ENCODE results near the gene ZC3H11A. TPM values are rescaled to one million over a fixed set of nuclear protein-coding genes. Genes with fewer than 3 reads are reported as not detected.
A peak's percentile ranks its signal among the peaks of the same experiment; 100 is the strongest.

ZC3H11A gene
- polyA plus RNA-seq, 1 experiment: 95.4 TPM

DNA sequence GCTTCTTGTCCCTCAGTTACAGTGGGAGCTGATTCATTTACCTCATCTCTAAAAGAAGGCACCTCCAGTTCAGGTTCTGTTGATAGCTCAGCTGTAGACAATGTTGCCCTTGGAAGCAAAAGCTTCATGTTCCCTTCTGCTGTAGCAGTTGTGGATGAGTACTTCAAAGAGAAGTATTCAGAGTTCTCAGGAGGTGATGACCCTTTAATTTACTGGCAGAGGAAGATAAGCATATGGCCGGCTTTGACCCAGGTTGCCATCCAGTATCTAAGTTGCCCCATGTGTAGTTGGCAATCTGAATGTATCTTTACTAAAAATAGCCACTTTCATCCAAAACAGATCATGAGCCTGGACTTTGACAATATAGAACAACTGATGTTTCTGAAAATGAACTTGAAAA is 4.5 kb downstream of the ZC3H11A start:
- Histone ChIP-seq H3K4me3 (ENCODE audit: low read depth, low read length) (no peak overlapping the region), H3K27me3 (ENCODE audit: control insufficient read depth, insufficient read depth, low read length) (no peaks in the 10 kb centered on the region), H3K27ac (ENCODE audit: low read depth, low read length) (no peak overlapping the region), H3K9me3 (ENCODE audit: control insufficient read depth, insufficient read depth, low read length) (no peaks in the 10 kb centered on the region)
- DNase-seq (ENCODE audit: low read depth, low spot score): no peak
- TF ChIP-seq, protein P1, sequence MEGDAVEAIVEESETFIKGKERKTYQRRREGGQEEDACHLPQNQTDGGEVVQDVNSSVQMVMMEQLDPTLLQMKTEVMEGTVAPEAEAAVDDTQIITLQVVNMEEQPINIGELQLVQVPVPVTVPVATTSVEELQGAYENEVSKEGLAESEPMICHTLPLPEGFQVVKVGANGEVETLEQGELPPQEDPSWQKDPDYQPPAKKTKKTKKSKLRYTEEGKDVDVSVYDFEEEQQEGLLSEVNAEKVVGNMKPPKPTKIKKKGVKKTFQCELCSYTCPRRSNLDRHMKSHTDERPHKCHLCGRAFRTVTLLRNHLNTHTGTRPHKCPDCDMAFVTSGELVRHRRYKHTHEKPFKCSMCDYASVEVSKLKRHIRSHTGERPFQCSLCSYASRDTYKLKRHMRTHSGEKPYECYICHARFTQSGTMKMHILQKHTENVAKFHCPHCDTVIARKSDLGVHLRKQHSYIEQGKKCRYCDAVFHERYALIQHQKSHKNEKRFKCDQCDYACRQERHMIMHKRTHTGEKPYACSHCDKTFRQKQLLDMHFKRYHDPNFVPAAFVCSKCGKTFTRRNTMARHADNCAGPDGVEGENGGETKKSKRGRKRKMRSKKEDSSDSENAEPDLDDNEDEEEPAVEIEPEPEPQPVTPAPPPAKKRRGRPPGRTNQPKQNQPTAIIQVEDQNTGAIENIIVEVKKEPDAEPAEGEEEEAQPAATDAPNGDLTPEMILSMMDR (IDR thresholded peaks at IDR 0.05; ENCODE audit: low read depth, low read length): no peak
- ChIA-PET POLR2A (no interaction called here), CTCF (no interaction called here)

DNA sequence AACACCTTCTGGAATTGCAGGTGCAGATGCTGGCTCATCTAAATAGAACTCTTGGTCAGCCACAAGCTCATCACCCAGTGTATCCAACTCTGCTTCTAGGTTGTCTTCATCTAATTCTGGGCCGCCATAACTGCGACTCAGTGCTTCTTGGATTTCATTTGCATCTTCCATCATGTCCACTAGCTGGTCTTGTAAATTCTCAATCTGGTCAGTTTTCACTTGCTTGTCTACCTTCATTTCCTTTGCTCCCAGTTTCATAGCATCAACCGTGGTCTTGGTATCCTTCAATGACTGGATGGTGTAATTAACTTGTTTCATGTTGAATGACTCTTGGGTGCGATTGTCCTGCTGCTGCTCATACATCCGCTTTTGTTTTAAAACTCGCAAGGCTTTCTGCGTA is 10.3 kb downstream of the ZC3H11A start:
- H3K27ac ChIP-seq (ENCODE audit: low read depth, low read length): no peak overlapping the region
- no peaks in the 10 kb centered on the region for H3K9me3 ChIP-seq (ENCODE audit: control insufficient read depth, insufficient read depth, low read length)
- TF ChIP-seq, protein P1 (IDR thresholded peaks at IDR 0.05; ENCODE audit: low read depth, low read length): no peak
- H3K4me3 ChIP-seq (ENCODE audit: low read depth, low read length): no peak overlapping the region
- DNase-seq (ENCODE audit: low read depth, low spot score): no peak
- ChIA-PET CTCF (no interaction called here), POLR2A (no interaction called here)
- H3K27me3 ChIP-seq (ENCODE audit: control insufficient read depth, insufficient read depth, low read length): no peaks in the 10 kb centered on the region

DNA sequence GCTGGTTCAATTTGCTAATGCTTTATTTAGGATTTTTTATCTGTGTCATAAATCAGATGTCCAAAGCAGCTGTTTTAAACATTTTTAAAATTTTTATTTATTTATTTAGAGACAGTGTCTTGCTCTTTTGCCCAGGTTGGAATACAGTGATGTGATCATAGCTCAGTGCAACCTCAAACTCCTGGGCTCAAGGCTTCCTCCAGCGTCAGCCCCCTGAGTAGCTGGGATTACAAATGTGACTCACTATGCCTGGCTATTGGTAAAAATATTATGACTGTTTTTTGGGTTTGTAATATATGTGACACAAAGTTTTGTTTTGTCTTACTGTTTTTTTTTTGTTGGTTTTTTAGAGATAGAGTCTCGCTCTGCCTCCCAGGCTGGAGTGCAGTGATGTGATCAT is 11.8 kb downstream of the ZC3H11A start:
- ChIA-PET CTCF (interaction anchor here (0.7 kb wide), 2 partner anchors 58 to 166 kb away, joined by 3 to 4 read pairs; no protein-coding TSS in a partner anchor), POLR2A (interaction anchor here (0.6 to 0.9 kb wide), 4 partner anchors 12 to 197 kb away, joined by 3 to 7 read pairs (median 4); no protein-coding TSS in a partner anchor)
- peak; percentile 77 for DNase-seq (ENCODE audit: low read depth, low spot score)
- no peak overlapping the region for H3K4me3 ChIP-seq (ENCODE audit: low read depth, low read length)
- TF ChIP-seq, protein P1 (IDR thresholded peaks at IDR 0.05; ENCODE audit: low read depth, low read length): no peak
- peak overlapping the region; percentile 57 for H3K27ac ChIP-seq (ENCODE audit: low read depth, low read length)
- H3K27me3 ChIP-seq (ENCODE audit: control insufficient read depth, insufficient read depth, low read length): no peaks in the 10 kb centered on the region
- H3K9me3 ChIP-seq (ENCODE audit: control insufficient read depth, insufficient read depth, low read length): no peaks in the 10 kb centered on the region

DNA sequence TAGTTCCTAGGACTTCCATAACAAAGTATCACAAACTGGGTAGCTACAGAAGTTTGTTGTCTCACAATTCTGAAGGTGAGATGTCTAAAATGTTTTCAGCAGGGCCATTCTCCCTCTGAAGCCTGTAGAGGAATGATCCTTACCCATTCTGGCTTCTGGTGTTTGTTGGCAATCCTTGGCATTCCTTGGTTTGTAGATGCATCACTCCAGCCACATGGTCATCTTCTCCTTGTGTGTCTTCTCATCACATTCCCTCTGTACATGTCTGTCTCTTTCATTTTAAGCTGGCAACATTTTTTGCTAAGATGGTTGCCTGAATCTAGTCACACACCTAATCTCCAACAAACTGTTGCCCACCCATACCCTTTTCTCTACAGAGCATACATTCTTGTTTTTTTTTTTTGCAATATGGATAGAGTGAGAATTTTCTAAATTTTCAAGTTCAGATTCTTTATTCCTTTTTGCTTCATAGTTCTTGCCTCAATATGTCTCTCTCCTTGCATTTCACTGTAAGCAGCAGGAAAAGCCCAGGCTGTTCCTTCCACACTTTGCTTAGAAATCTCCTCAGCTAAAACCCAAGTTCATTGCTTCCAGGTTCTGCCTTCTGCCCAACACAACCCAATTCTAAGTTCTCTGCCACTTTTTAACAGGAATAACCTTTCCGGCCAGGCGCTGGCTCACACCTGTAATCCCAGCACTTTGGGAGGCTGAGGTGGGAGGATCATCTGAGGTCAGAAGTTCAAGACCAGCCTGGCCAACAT is 18.3 kb downstream of the ZC3H11A start:
- POLR2A ChIA-PET: no interaction called here
- TF ChIP-seq, protein P1 (IDR thresholded peaks at IDR 0.05; ENCODE audit: low read depth, low read length): no peak
- Histone ChIP-seq H3K9me3 (ENCODE audit: control insufficient read depth, insufficient read depth, low read length) (no peaks in the 10 kb centered on the region), H3K4me3 (ENCODE audit: low read depth, low read length) (no peak overlapping the region), H3K27ac (ENCODE audit: low read depth, low read length) (no peak overlapping the region), H3K27me3 (ENCODE audit: control insufficient read depth, insufficient read depth, low read length) (no peaks in the 10 kb centered on the region)
- DNase-seq (ENCODE audit: low read depth, low spot score): no peak
- CTCF ChIA-PET: interaction anchor here (0.6 to 0.7 kb wide), 2 partner anchors 58 to 310 kb away, joined by 3 to 4 read pairs; no protein-coding TSS in a partner anchor

DNA sequence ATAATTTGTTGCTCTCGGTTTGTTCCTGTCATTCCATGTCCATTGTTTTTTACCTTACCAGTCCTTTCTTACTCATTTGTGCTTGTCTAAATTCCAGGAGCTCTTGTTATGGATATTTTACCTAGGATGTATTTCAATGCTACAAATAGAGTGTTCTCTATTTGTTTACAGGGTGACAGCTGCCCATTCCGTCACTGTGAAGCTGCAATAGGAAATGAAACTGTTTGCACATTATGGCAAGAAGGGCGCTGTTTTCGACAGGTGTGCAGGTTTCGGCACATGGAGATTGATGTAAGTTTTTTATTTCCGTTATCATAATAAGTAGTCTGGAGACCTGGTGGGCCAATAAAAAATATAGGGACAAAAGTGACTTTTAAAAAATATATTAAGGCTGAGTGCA is 23.0 kb downstream of the ZC3H11A start:
- DNase-seq (ENCODE audit: low read depth, low spot score): no peak
- no peak overlapping the region for H3K4me3 ChIP-seq (ENCODE audit: low read depth, low read length)
- H3K9me3 ChIP-seq (ENCODE audit: control insufficient read depth, insufficient read depth, low read length): no peaks in the 10 kb centered on the region
- CTCF ChIA-PET: interaction anchor here (0.6 kb wide), 1 partner anchor 667 kb away, joined by 3 read pairs; no protein-coding TSS in a partner anchor
- H3K27me3 ChIP-seq (ENCODE audit: control insufficient read depth, insufficient read depth, low read length): no peaks in the 10 kb centered on the region
- TF ChIP-seq, protein P1 (IDR thresholded peaks at IDR 0.05; ENCODE audit: low read depth, low read length): no peak
- POLR2A ChIA-PET: no interaction called here
- no peak overlapping the region for H3K27ac ChIP-seq (ENCODE audit: low read depth, low read length)

All from AG04450 (cell line).